ENCODE measurements around the gene TAGLN2.

Gene TAGLN2

DNA sequence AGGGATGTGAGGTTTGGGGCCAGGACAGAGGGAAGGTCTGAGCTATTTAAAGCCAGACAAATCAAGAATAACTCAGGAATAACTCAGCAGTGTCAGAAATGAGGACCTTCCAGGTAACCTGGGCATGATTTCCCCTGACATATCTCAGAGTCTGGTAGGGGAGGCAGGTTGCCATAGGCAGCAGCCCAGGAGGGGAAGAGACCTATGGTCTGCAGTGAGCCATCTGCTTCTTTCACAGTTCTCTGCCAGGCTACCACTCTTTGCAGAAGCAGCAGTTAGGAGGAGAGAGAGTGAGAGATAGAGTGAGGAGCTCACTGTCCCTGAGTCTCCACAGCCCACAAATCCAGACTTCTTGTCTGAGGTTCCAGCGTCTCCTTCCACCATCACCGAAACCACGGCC is 56.5 kb downstream of the TAGLN2 start:
- DNase-seq: no peak

All from NCI-H1092 (cell line).